HTERT RPE-1 (cell line): Measurements from ENCODE around the gene MPPED2.

ENCODE experiments used
- in situ Hi-C: fragments of 300-500 bp; cut with MboI; formaldehyde crosslinking; loops from 4 replicates; pipeline ENCODE4 v1.14.3; 2020; ENCODE audit warnings: low sequenced_read_pairs

MPPED2 gene

GRCh38 chr11:30423886-30424285 is 162.3 kb downstream of the MPPED2 start:
- in situ Hi-C loops: no loop called here

- in situ Hi-C loops: no loop called here
These were observed 162.9 kb downstream of the MPPED2 start for GRCh38 chr11:30423279-30423648.

GRCh38 chr11:30422447-30423278 is 163.5 kb downstream of the MPPED2 start:
- in situ Hi-C loops: no loop called here

GRCh38 chr11:30420233-30420787 is 165.8 kb downstream of the MPPED2 start:
- in situ Hi-C loops: no loop called here

- in situ Hi-C loops: no loop called here
These were observed 171.3 kb downstream of the MPPED2 start for GRCh38 chr11:30414806-30415205.

- in situ Hi-C loops: no loop called here
These were observed 171.9 kb downstream of the MPPED2 start for GRCh38 chr11:30414244-30414643.

GRCh38 chr11:30412509-30412908 is 173.6 kb downstream of the MPPED2 start:
- in situ Hi-C loops: no loop called here

- in situ Hi-C loops: no loop called here
These were observed 174.8 kb downstream of the MPPED2 start for GRCh38 chr11:30411383-30411782.

GRCh38 chr11:30406978-30407762 is 179.0 kb downstream of the MPPED2 start:
- in situ Hi-C loops: no loop called here

- in situ Hi-C loops: no loop called here
These were observed 180.8 kb downstream of the MPPED2 start for GRCh38 chr11:30405385-30405784.

GRCh38 chr11:30404136-30404535 is 182.0 kb downstream of the MPPED2 start:
- in situ Hi-C loops: no loop called here

GRCh38 chr11:30395751-30396150 is 190.4 kb downstream of the MPPED2 start:
- in situ Hi-C loops: no loop called here

- in situ Hi-C loops: no loop called here
These were observed 193.1 kb downstream of the MPPED2 start for GRCh38 chr11:30393012-30393411.

- in situ Hi-C loops: no loop called here
These were observed 193.8 kb downstream of the MPPED2 start for GRCh38 chr11:30392221-30392784.

GRCh38 chr11:30388957-30389356 is 197.2 kb downstream of the MPPED2 start:
- in situ Hi-C loops: no loop called here

GRCh38 chr11:30387891-30388861 is 198.0 kb downstream of the MPPED2 start:
- in situ Hi-C loops: no loop called here

- in situ Hi-C loops: no loop called here
These were observed 204.3 kb downstream of the MPPED2 start for GRCh38 chr11:30381879-30382278.

GRCh38 chr11:30380846-30381245 is 205.3 kb downstream of the MPPED2 start:
- in situ Hi-C loops: no loop called here

GRCh38 chr11:30377347-30377746 is 208.8 kb downstream of the MPPED2 start:
- in situ Hi-C loops: no loop called here

- in situ Hi-C loops: no loop called here
These were observed 216.0 kb downstream of the MPPED2 start for GRCh38 chr11:30370164-30370563.
